Activated effector memory CD4-positive, alpha-beta T cell treated with Interleukin-2 at 50 U/mL for 16 hours (primary cell): ENCODE measurements around the gene COL13A1.

Source experiments
- DNase-seq: peaks from one replicate; pipeline ENCODE4 v3.0.0-alpha.2; 2020

Gene COL13A1

GRCh38 chr10:69913606-69914382, 112.1 kb downstream of the COL13A1 start:
- DNase-seq, result no peak

- DNase-seq, result peak; percentile 2
Observed at GRCh38 chr10:69914398-69915214, 112.9 kb downstream of the COL13A1 start.

- no peak for DNase-seq
Observed at GRCh38 chr10:69915215-69915560, 113.5 kb downstream of the COL13A1 start.

- no peak for DNase-seq
Observed at GRCh38 chr10:69916118-69916517, 114.4 kb downstream of the COL13A1 start.

- DNase-seq, result no peak
Observed at GRCh38 chr10:69918036-69918435, 116.3 kb downstream of the COL13A1 start.

- no peak for DNase-seq
Observed at GRCh38 chr10:69919250-69919649, 117.5 kb downstream of the COL13A1 start.

- DNase-seq, result no peak
Observed at GRCh38 chr10:69925111-69925510, 123.4 kb downstream of the COL13A1 start.

GRCh38 chr10:69928339-69928738, 126.6 kb downstream of the COL13A1 start:
- DNase-seq, result no peak

GRCh38 chr10:69929575-69929974, 127.9 kb downstream of the COL13A1 start:
- no peak for DNase-seq

GRCh38 chr10:69934768-69935167, 133.1 kb downstream of the COL13A1 start:
- no peak for DNase-seq

GRCh38 chr10:69936091-69936490, 134.4 kb downstream of the COL13A1 start:
- no peak for DNase-seq

- DNase-seq, result no peak
Observed at GRCh38 chr10:69938541-69938991, 136.9 kb downstream of the COL13A1 start.

- no peak for DNase-seq
Observed at GRCh38 chr10:69939061-69939460, 137.4 kb downstream of the COL13A1 start.

- no peak for DNase-seq
Observed at GRCh38 chr10:69939481-69939880, 137.8 kb downstream of the COL13A1 start.

GRCh38 chr10:69941730-69942129, 140.0 kb downstream of the COL13A1 start:
- DNase-seq, result no peak

- no peak for DNase-seq
Observed at GRCh38 chr10:69943292-69943820, 141.7 kb downstream of the COL13A1 start.

- no peak for DNase-seq
Observed at GRCh38 chr10:69944761-69945160, 143.1 kb downstream of the COL13A1 start.

- no peak for DNase-seq
Observed at GRCh38 chr10:69948261-69948660, 146.6 kb downstream of the COL13A1 start.

- no peak for DNase-seq
Observed at GRCh38 chr10:69949770-69950169, 148.1 kb downstream of the COL13A1 start.

GRCh38 chr10:69951658-69952057, 150.0 kb downstream of the COL13A1 start:
- DNase-seq, result no peak

GRCh38 chr10:69952069-69952800, 150.5 kb downstream of the COL13A1 start:
- DNase-seq, result no peak

GRCh38 chr10:69952821-69953221, 151.1 kb downstream of the COL13A1 start:
- no peak for DNase-seq

GRCh38 chr10:69953851-69954250, 152.1 kb downstream of the COL13A1 start:
- no peak for DNase-seq
